GM12892 (cell line): ENCODE measurements around the gene H6PD.

ENCODE experiments used
- POLR2A ChIP-seq: IDR thresholded peaks from 2 replicates; pipeline ENCODE4 v1.6.1; 2011; ENCODE audit warnings: low read depth, low read length, control low read depth
- POLR2AphosphoS5 ChIP-seq: IDR thresholded peaks from 2 replicates; pipeline ENCODE4 v1.6.1; 2011; ENCODE audit warnings: low read depth, low read length, control low read depth

DNA sequence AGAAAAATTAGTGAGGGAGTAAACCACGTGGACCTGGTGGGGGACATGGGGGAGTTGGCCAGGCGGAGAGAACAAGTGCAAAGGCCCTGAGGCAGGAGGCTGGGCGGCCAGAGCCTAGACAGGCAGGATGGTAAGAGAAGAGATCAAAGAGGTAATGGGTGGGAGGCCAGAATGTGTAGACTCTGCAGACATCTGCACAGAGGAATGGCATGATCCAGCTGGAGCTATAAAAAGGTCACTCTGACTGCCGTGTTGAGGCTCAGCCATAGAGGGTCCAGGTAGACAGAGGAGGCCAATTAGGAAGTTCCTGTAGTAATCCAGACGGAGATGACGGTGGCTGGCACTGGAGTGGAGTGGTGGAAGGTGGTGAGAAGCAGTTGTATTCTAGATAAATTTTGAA, 3.6 kb downstream of the H6PD start:
- TF ChIP-seq POLR2A (no peak), POLR2AphosphoS5 (no peak)
